K562 (cell line): ENCODE results near the gene DSCAM. TPM values are rescaled to one million over a fixed set of nuclear protein-coding genes. Genes with fewer than 3 reads are reported as not detected.

Source experiments
- ARID3A ChIP-seq: IDR thresholded peaks from 2 replicates; pipeline ENCODE4 v1.6.1; 2012; ENCODE audit warnings: low read depth, low read length, improper control_type of control experiment, borderline replicate concordance
- CHD4 ChIP-seq: fragments of 200-600 bp; sonication (generic); IDR thresholded peaks from 3 replicates; pipeline ENCODE4 v1.6.1; 2012; ENCODE audit warnings: low read depth, mild to moderate bottlenecking, mixed read lengths, low read length, inconsistent platforms; ENCODE audit not compliant: insufficient read depth, insufficient replicate concordance, poor library complexity, severe bottlenecking
- DIDO1 ChIP-seq: fragments of 450-650 bp; IDR thresholded peaks from 2 replicates; pipeline ENCODE4 v1.6.1; 2016; ENCODE audit warnings: low read depth, missing biosample characterization, missing genetic modification characterization
- HDAC1 ChIP-seq, 2 experiments: fragments of 450-650 bp; IDR thresholded peaks; 2 replicates each; pipeline ENCODE4 v1.6.1; 2016 to 2017; ENCODE audit warnings: inconsistent platforms in 1 of 2, mild to moderate bottlenecking in 1 of 2, moderate library complexity in 1 of 2
- PPARD ChIP-seq: fragments of 250-450 bp; sonication (Bioruptor Pico); IDR thresholded peaks from 2 replicates; pipeline ENCODE4 v1.8.0; 2022; ENCODE audit warnings: inconsistent platforms, mild to moderate bottlenecking, moderate library complexity
- PTRF ChIP-seq: fragments of 450-650 bp; IDR thresholded peaks from 2 replicates; pipeline ENCODE4 v1.6.1; 2016; ENCODE audit warnings: mild to moderate bottlenecking, missing genetic modification characterization, missing compliant biosample characterization
- SAFB ChIP-seq: fragments of 200-400 bp; formaldehyde crosslinking; IDR thresholded peaks from 2 replicates; pipeline ENCODE4 v1.6.1; 2017; ENCODE audit warnings: low read depth, low read length, borderline replicate concordance
- ZNF57 ChIP-seq: fragments of 450-650 bp; formaldehyde crosslinking; IDR thresholded peaks from 2 replicates; pipeline ENCODE4 v1.4.0; 2020; ENCODE audit warnings: mild to moderate bottlenecking, moderate library complexity
- ZZZ3 ChIP-seq: fragments of 450-650 bp; IDR thresholded peaks from 2 replicates; pipeline ENCODE4 v1.6.1; 2016; ENCODE audit warnings: antibody characterized with exemption, mild to moderate bottlenecking, moderate library complexity
- polyA plus RNA-seq, 8 experiments: library from polyadenylated mRNA; depleted of rRNA in 4 of 8; stranded (reverse) in 5 of 8; unstranded in 3 of 8; fragments of >200 nt; fragmentation: Nextera tagmentation in 2 of 8; fragmentation: Illumina TruSeq in 1 of 8; extraction: Ambion mirVana in 2 of 8; extraction: Trizol in 1 of 8; gene quantifications; 2 replicates each; pipeline versions ENCODE4 v1.2.1 to v1.2.3, GENCODE V29; 2011 to 2014; ENCODE audit warnings: inconsistent platforms in 1 of 8, missing spikeins in 1 of 8
- total RNA-seq, 7 experiments: library from RNA; depleted of rRNA in 6 of 7; stranded (reverse); fragments of >200 nt in 6 of 7; fragmentation: Illumina TruSeq in 2 of 7; extraction: Trizol in 2 of 7; gene quantifications; 2 replicates each; pipeline versions ENCODE4 v1.2.1 to v1.2.3, GENCODE V29; 2011 to 2021; ENCODE audit warnings: low replicate concordance in 1 of 7

The DSCAM gene
- total and polyA plus RNA-seq, 9 of the 15 experiments (the other 6 are each of a cell fraction or from before 2014, with no cell fraction given) = not detected

GRCh38 chr21:40146216-40146837 lies 700.6 kb downstream of the DSCAM start (continued):
- TF ChIP-seq SAFB (no peak), ZNF57 (CRISPR knock-in tag) (no peak), PTRF (tag) (no peak), ZZZ3 (no peak), DIDO1 (tag) (no peak), HDAC1 (IDR thresholded peaks at IDR 0.05) (no peak), PPARD (CRISPR knock-in tag) (no peak), CHD4 (no peak), ARID3A (no peak)
- TF ChIP-seq, all 486 proteins: peak for 0
